Mammary epithelial cell (primary cell): Measurements from ENCODE around the gene ACKR4.
"Not testable (repeated sequence)": the region's sequence is repeated elsewhere in the genome, so short reads cannot be mapped to it uniquely, and the experiment has no call there.

ENCODE experiments used
- EZH2 ChIP-seq: IDR thresholded peaks from 2 replicates; pipeline ENCODE4 v1.6.1; 2012; ENCODE audit warnings: low read length, inconsistent platforms, borderline replicate concordance
- TF ChIP-seq, protein P1 (sequence below), 2 donors: IDR thresholded peaks in 1 of 2; conservative IDR thresholded peaks in 1 of 2; 2 replicates each; pipeline ENCODE4 v1.5.1; 2011 to 2012; ENCODE audit warnings: inconsistent platforms in 2 of 2, low read length in 2 of 2, mild to moderate bottlenecking in 2 of 2, control low read depth in 1 of 2, low read depth in 1 of 2; ENCODE audit not compliant: insufficient read depth in 1 of 2; ENCODE audit errors: extremely low read depth in 1 of 2

DNA sequence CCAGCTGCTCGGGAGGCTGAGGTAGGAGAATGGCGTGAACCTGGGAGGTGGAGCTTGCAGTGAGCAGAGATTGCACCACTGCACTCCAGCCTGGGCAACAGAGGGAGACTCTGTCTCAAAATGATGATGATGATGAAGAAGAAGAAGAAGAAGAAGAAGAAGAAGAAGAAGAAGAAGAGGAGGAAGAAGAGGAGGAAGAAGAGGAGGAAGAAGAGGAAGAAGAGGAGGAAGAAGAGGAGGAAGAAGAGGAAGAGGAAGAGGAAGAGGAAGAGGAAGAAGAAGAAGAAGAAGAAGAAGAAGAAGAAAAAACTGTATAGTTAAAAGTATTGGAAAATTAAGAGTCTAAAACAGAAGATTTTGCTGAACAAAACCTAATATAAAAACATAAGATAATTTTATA lies 44.4 kb downstream of the ACKR4 start:
- TF ChIP-seq, protein P1, sequence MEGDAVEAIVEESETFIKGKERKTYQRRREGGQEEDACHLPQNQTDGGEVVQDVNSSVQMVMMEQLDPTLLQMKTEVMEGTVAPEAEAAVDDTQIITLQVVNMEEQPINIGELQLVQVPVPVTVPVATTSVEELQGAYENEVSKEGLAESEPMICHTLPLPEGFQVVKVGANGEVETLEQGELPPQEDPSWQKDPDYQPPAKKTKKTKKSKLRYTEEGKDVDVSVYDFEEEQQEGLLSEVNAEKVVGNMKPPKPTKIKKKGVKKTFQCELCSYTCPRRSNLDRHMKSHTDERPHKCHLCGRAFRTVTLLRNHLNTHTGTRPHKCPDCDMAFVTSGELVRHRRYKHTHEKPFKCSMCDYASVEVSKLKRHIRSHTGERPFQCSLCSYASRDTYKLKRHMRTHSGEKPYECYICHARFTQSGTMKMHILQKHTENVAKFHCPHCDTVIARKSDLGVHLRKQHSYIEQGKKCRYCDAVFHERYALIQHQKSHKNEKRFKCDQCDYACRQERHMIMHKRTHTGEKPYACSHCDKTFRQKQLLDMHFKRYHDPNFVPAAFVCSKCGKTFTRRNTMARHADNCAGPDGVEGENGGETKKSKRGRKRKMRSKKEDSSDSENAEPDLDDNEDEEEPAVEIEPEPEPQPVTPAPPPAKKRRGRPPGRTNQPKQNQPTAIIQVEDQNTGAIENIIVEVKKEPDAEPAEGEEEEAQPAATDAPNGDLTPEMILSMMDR (conservative IDR thresholded peaks at IDR 0.05 in 1 of 2, IDR thresholded peaks at IDR 0.05 in 1 of 2; ENCODE audit: extremely low read depth in 1 of 2, insufficient read depth in 1 of 2, low read depth in 1 of 2, low read length in 2 of 2): not testable (repeated sequence)
- not testable (repeated sequence) for TF ChIP-seq EZH2
